HepG2 (cell line): ENCODE results near the gene ALOX5. TPM values are rescaled to one million over a fixed set of nuclear protein-coding genes. Genes with fewer than 3 reads are reported as not detected.
A peak's percentile ranks its signal among the peaks of the same experiment; 100 is the strongest.

Experiments
- ATAC-seq: fragments of 200-7000 bp; cut with Tn5 transposase; 3 replicates; pipeline ENCODE4 v1.9.1; 2020; ENCODE audit warnings: mild to moderate bottlenecking, moderate library complexity
- BruUV-seq: library from RNA; stranded (reverse); fragments of 400-500 nt; replicated peaks from 2 replicates; lab custom pipeline; 2021; lab: Mats Ljungman, UMichigan
- CTCF ChIA-PET: fragments of 300-600 bp; formaldehyde crosslinking; extraction: SDS; loops from one replicate; lab custom pipeline; 2021; ENCODE audit warnings: low total read pairs, inconsistent platforms, low intra/inter-chr PET ratio; lab: Yijun Ruan, JAX
- POLR2A ChIA-PET: fragments of 350-600 bp; sonication (Branson Sonifier 250); formaldehyde crosslinking; loops from one replicate; lab custom pipeline; 2020; ENCODE audit warnings: antibody characterized with exemption, inconsistent platforms; lab: Yijun Ruan, JAX
- DNase-seq: peaks from one replicate; pipeline ENCODE4 v3.0.0-alpha.2; 2015; ENCODE audit warnings: low spot score
- FAIRE-seq: peaks from 3 replicates; lab custom pipeline; 2011; peaks lifted over from hg19 to GRCh38; lab: Jason Lieb, UNC
- H2AFZ ChIP-seq: one replicate; pipeline ENCODE4 v1.6.1; 2011; ENCODE audit warnings: low read length, inconsistent platforms
- H3K27ac ChIP-seq: fragments of 300-600 bp; 3 replicates; pipeline ENCODE4 v1.8.0; 2011; ENCODE audit warnings: mixed run types, mild to moderate bottlenecking, mixed read lengths, low read length, inconsistent platforms; ENCODE audit not compliant: insufficient read depth; ENCODE audit errors: extremely low read length
- H3K27me3 ChIP-seq, 2 experiments: fragments of 200-600 bp in 1 of 2; 2 replicates in 1 of 2; 3 replicates in 1 of 2; pipeline versions ENCODE4 v1.6.0 to v1.8.0; 2011; ENCODE audit warnings: low read length in 2 of 2, mild to moderate bottlenecking in 2 of 2, moderate library complexity in 2 of 2, inconsistent platforms in 1 of 2; ENCODE audit not compliant: insufficient read depth in 2 of 2, control insufficient read depth in 1 of 2
- H3K36me3 ChIP-seq, 2 experiments: fragments of 200-600 bp in 1 of 2; replicated peaks in 1 of 2; 2 replicates in 1 of 2; 3 replicates in 1 of 2; pipeline versions ENCODE4 v1.5.1 to v1.8.0; 2011; ENCODE audit warnings: low read length in 2 of 2, inconsistent platforms in 1 of 2; ENCODE audit not compliant: insufficient read depth in 2 of 2, control insufficient read depth in 1 of 2
- H3K4me1 ChIP-seq: 2 replicates; pipeline ENCODE4 v1.5.1; 2012; ENCODE audit warnings: low read length, inconsistent platforms; ENCODE audit not compliant: insufficient read depth
- H3K4me2 ChIP-seq: 2 replicates; pipeline ENCODE4 v1.6.0; 2011; ENCODE audit warnings: low read depth, low read length, inconsistent platforms
- H3K4me3 ChIP-seq, 3 experiments: fragments of 200-600 bp in 1 of 3; sonication (generic), shearing (Covaris generic) in 1 of 3; replicated peaks in 1 of 3; 2 replicates each; pipeline ENCODE4 v1.5.1; 2011 to 2016; ENCODE audit warnings: low read length in 3 of 3, inconsistent platforms in 2 of 3, low read depth in 2 of 3, mild to moderate bottlenecking in 2 of 3, control low read depth in 1 of 3, mixed read lengths in 1 of 3; ENCODE audit not compliant: insufficient read depth in 1 of 3
- H3K79me2 ChIP-seq: one replicate; pipeline ENCODE4 v1.6.1; 2011; ENCODE audit warnings: low read length, inconsistent platforms; ENCODE audit not compliant: insufficient read depth
- H3K9ac ChIP-seq: 2 replicates; pipeline ENCODE4 v1.6.0; 2011; ENCODE audit warnings: mild to moderate bottlenecking, low read depth, low read length, inconsistent platforms; ENCODE audit not compliant: insufficient read depth
- H3K9me3 ChIP-seq: 2 replicates; pipeline ENCODE4 v1.5.1; 2012; ENCODE audit warnings: mild to moderate bottlenecking, low read length
- H4K20me1 ChIP-seq: 2 replicates; pipeline ENCODE4 v1.6.0; 2011; ENCODE audit warnings: inconsistent platforms, mild to moderate bottlenecking, low read length, moderate library complexity; ENCODE audit not compliant: insufficient read depth
- FOSL2 ChIP-seq: sonication (generic); formaldehyde crosslinking; IDR thresholded peaks from 2 replicates; pipeline ENCODE4 v1.4.0; 2020; ENCODE audit warnings: missing genetic modification reagents
- IRF2 ChIP-seq: IDR thresholded peaks from 2 replicates; pipeline ENCODE4 v1.6.1; 2018; ENCODE audit warnings: missing genetic modification reagents, missing compliant biosample characterization
- PAWR ChIP-seq: sonication (generic); formaldehyde crosslinking; IDR thresholded peaks from 2 replicates; pipeline ENCODE4 v1.4.0; 2020; ENCODE audit warnings: missing genetic modification reagents, mild to moderate bottlenecking, borderline replicate concordance
- PCBP2 ChIP-seq: fragments of 200-400 bp; formaldehyde crosslinking; optimal IDR thresholded peaks from 2 replicates; pipeline ENCODE3; 2018; ENCODE audit warnings: low read length, low read depth; ENCODE audit not compliant: poor library complexity, severe bottlenecking
- ZNF549 ChIP-seq: sonication (generic); formaldehyde crosslinking; IDR thresholded peaks from 2 replicates; pipeline ENCODE4 v1.5.0; 2020; ENCODE audit warnings: missing genetic modification reagents
- WGBS: methylation state at CpG from one replicate; pipeline ENCODE4 v1.1.6; 2017; ENCODE audit warnings: low lambda C conversion rate; 5-methylcytosine and 5-hydroxymethylcytosine counted together
- in situ Hi-C: cut with HindIII; loops from 2 replicates; pipeline ENCODE4 v1.10.0; 2017; ENCODE audit warnings: low pct_unique_long_range_greater_than_20kb; ENCODE audit not compliant: extremely low pct_ligation_motif_present
- intact Hi-C: fragments of 100-400 bp; cut with micrococcal nuclease; formaldehyde crosslinking; loops from one replicate; pipeline ENCODE4 v1.10.0; 2022; ENCODE audit not compliant: unreplicated experiment
- polyA plus RNA-seq, 8 experiments: library from polyadenylated mRNA; depleted of rRNA in 3 of 8; stranded (reverse) in 7 of 8; unstranded in 1 of 8; fragments of >200 nt; fragmentation: Illumina TruSeq in 4 of 8; extraction: Trizol in 4 of 8; gene quantifications; 2 replicates each; pipeline versions ENCODE4 v1.2.1 to v1.2.3, GENCODE V29; 2011 to 2016; ENCODE audit warnings: low read depth in 4 of 8, missing spikeins in 1 of 8, mixed read lengths in 1 of 8; ENCODE audit not compliant: insufficient read depth in 1 of 8
- total RNA-seq, 5 experiments: library from RNA; depleted of rRNA; stranded (reverse); fragments of >200 nt; fragmentation: Illumina TruSeq; extraction: Trizol; gene quantifications; 2 replicates each; pipeline ENCODE4 v1.2.3, GENCODE V29; 2016; ENCODE audit warnings: low read depth in 1 of 5
- TF ChIP-seq, protein P1 (sequence below): fragments of 450-650 bp; IDR thresholded peaks from 2 replicates; pipeline ENCODE4 v1.6.1; 2016

ALOX5 gene
- total and polyA plus RNA-seq, 2 of the 13 experiments (the other 11 are each of a cell fraction or from before 2014, with no cell fraction given), result 0.04 TPM; not detected in 1

DNA sequence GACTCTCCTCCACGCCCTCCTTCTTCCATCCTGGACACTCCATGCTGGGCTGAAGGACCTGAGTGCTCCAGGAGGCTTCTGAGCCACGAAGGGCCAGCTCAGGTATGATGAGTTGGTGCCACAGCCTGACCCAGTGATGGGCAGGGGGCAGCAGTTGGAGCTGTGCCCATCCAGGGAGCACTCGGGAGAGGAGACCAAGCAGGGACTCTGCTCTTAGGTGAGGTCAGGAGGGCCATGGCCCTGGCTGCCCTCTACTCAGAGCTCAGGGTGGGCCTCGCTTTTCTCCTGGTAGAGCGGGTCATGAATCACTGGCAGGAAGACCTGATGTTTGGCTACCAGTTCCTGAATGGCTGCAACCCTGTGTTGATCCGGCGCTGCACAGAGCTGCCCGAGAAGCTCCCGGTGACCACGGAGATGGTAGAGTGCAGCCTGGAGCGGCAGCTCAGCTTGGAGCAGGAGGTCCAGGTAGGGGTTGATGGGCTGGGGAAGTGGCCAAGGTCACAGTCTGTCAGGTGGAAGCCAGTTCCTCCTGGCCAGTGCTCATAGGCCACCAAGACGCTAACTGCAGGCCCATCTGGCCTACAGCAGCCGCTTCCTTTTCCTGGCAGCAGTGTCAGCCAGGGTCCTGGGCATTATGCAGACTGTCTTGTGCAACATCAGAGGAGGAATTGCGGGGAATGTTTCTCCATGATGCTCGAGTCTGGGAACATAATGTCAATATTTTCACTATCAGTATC lies 50.8 kb downstream of the ALOX5 start:
- BruUV-seq, result no TSS peak
- no peaks in the 10 kb centered on the region for H4K20me1 ChIP-seq
- in situ Hi-C loops, result loop anchor here (25.0 kb wide), 1 partner anchor 413 kb away; the partner anchor contains the start of gene ZNF22
- no peaks in the 10 kb centered on the region for H3K79me2 ChIP-seq
- no peak overlapping the region for H3K4me2 ChIP-seq
- no peak overlapping the region for H3K9ac ChIP-seq
- no peak for TF ChIP-seq ZNF549 (CRISPR knock-in tag)
- no peak for TF ChIP-seq PAWR (CRISPR knock-in tag)
- TF ChIP-seq PCBP2, result no peak
- no peak for TF ChIP-seq IRF2 (CRISPR knock-in tag)
- TF ChIP-seq, all 625 proteins: peak for 0
- Histone ChIP-seq H3K36me3 (no peaks in the 10 kb centered on the region), H3K4me3 (no peak overlapping the region), H3K27ac (no peak overlapping the region), H3K4me1 (peaks cover 1% of the 10 kb centered on the region; the same call in 1 of the 2 replicates), H3K27me3 (peaks cover 6 to 57% of the 10 kb centered on the region in 2 experiments), H3K9me3 (no peaks in the 10 kb centered on the region), H2AFZ (no peak overlapping the region)
- FAIRE-seq (no peak), DNase-seq (no peak), ATAC-seq (no peak)
- WGBS, result 14% methylated on average over 6 of the region's 15 CpGs
- POLR2A ChIA-PET, result no interaction called here
- intact Hi-C loops, result no loop called here
- CTCF ChIA-PET, result no interaction called here

GRCh38 chr10:45425621-45426563 lies 51.9 kb downstream of the ALOX5 start:
- WGBS, result 14% methylated on average over 8 of the region's 10 CpGs
- intact Hi-C loops, result no loop called here
- Histone ChIP-seq H2AFZ (no peak overlapping the region), H3K79me2 (no peaks in the 10 kb centered on the region), H3K4me3 (no peak overlapping the region), H3K27me3 (peaks cover 2 to 50% of the 10 kb centered on the region in 2 experiments; a peak in 3 of 5 replicates), H3K9me3 (no peaks in the 10 kb centered on the region), H3K4me2 (no peak overlapping the region), H3K27ac (no peak overlapping the region), H3K4me1 (no peaks in the 10 kb centered on the region), H3K9ac (no peak overlapping the region), H4K20me1 (no peaks in the 10 kb centered on the region), H3K36me3 (no peaks in the 10 kb centered on the region)
- no peak for DNase-seq
- ChIA-PET POLR2A (no interaction called here), CTCF (no interaction called here)
- no TSS peak for BruUV-seq
- in situ Hi-C loops, result loop anchor here (25.0 kb wide), 1 partner anchor 414 kb away; the partner anchor contains the start of gene ZNF22
- no peak for FAIRE-seq
- TF ChIP-seq, protein P1, sequence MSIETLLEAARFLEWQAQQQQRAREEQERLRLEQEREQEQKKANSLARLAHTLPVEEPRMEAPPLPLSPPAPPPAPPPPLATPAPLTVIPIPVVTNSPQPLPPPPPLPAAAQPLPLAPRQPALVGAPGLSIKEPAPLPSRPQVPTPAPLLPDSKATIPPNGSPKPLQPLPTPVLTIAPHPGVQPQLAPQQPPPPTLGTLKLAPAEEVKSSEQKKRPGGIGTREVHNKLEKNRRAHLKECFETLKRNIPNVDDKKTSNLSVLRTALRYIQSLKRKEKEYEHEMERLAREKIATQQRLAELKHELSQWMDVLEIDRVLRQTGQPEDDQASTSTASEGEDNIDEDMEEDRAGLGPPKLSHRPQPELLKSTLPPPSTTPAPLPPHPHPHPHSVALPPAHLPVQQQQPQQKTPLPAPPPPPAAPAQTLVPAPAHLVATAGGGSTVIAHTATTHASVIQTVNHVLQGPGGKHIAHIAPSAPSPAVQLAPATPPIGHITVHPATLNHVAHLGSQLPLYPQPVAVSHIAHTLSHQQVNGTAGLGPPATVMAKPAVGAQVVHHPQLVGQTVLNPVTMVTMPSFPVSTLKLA, result no peak
- peak; percentile 60 for TF ChIP-seq FOSL2 (CRISPR knock-in tag)
- no peak for ATAC-seq
